ENCODE results near the gene CHMP1A. TPM values are rescaled to one million over a fixed set of nuclear protein-coding genes. Genes with fewer than 3 reads are reported as not detected.

CHMP1A gene
- total and polyA plus RNA-seq, 2 experiments from 2014 or later = 42.3 to 81.9 TPM

DNA sequence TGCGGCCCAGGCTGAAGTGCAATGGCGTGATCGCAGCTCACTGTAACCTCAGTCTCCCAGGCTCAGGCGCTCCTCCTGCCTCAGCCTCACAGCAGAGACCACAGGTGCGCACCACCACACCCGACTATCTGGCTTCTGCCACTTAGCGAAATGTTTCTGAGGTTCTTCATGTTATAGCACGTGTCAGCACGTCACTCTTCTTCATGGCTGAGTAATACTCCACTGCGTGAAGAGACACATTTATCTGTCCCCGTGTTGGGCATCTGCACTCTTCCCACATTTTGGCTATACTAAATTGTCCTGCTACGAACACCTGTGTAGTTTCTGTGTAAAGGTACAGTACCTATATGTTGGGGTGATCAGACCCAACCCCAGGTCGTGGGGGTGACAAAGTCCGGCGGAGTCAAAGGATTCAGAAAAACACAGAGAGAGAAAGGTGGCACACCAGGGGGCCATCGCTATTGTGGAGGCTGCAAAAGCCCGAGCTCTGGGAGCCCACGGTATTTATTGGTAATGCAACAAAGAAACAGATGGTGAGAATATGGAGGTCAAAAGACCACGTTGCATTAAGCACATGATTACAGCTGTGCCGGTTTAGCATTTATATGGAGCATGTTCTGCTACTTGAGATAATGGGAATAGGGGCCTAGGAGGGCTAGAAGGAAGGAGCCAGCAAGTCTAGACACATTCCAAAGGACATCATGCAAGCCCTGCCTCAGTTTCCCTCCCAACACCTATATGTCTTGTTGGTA is 44.9 kb downstream of the CHMP1A start:
- TF ChIP-seq ZNF331 (CRISPR knock-in tag; IDR thresholded peaks at IDR 0.05; ENCODE audit: low read depth) (no peak), NANOG (IDR thresholded peaks at IDR 0.05; ENCODE audit: borderline replicate concordance) (no peak), ZNF114 (CRISPR knock-in tag; IDR thresholded peaks at IDR 0.05) (no peak), POLR2AphosphoS5 (IDR thresholded peaks at IDR 0.05; ENCODE audit: low read depth) (no peak), STAT1 (IDR thresholded peaks at IDR 0.05; ENCODE audit: unreplicated experiment) (no peak), EZH2 (IDR thresholded peaks at IDR 0.05; ENCODE audit: low read depth, unreplicated experiment) (no peak), EZH2phosphoT487 (IDR thresholded peaks at IDR 0.05; ENCODE audit: unreplicated experiment) (no peak), CREB1 (CRISPR knock-in tag; IDR thresholded peaks at IDR 0.05; ENCODE audit: low read depth) (no peak), JUNB (IDR thresholded peaks at IDR 0.05; ENCODE audit: unreplicated experiment) (no peak)
- TF ChIP-seq, protein P1, sequence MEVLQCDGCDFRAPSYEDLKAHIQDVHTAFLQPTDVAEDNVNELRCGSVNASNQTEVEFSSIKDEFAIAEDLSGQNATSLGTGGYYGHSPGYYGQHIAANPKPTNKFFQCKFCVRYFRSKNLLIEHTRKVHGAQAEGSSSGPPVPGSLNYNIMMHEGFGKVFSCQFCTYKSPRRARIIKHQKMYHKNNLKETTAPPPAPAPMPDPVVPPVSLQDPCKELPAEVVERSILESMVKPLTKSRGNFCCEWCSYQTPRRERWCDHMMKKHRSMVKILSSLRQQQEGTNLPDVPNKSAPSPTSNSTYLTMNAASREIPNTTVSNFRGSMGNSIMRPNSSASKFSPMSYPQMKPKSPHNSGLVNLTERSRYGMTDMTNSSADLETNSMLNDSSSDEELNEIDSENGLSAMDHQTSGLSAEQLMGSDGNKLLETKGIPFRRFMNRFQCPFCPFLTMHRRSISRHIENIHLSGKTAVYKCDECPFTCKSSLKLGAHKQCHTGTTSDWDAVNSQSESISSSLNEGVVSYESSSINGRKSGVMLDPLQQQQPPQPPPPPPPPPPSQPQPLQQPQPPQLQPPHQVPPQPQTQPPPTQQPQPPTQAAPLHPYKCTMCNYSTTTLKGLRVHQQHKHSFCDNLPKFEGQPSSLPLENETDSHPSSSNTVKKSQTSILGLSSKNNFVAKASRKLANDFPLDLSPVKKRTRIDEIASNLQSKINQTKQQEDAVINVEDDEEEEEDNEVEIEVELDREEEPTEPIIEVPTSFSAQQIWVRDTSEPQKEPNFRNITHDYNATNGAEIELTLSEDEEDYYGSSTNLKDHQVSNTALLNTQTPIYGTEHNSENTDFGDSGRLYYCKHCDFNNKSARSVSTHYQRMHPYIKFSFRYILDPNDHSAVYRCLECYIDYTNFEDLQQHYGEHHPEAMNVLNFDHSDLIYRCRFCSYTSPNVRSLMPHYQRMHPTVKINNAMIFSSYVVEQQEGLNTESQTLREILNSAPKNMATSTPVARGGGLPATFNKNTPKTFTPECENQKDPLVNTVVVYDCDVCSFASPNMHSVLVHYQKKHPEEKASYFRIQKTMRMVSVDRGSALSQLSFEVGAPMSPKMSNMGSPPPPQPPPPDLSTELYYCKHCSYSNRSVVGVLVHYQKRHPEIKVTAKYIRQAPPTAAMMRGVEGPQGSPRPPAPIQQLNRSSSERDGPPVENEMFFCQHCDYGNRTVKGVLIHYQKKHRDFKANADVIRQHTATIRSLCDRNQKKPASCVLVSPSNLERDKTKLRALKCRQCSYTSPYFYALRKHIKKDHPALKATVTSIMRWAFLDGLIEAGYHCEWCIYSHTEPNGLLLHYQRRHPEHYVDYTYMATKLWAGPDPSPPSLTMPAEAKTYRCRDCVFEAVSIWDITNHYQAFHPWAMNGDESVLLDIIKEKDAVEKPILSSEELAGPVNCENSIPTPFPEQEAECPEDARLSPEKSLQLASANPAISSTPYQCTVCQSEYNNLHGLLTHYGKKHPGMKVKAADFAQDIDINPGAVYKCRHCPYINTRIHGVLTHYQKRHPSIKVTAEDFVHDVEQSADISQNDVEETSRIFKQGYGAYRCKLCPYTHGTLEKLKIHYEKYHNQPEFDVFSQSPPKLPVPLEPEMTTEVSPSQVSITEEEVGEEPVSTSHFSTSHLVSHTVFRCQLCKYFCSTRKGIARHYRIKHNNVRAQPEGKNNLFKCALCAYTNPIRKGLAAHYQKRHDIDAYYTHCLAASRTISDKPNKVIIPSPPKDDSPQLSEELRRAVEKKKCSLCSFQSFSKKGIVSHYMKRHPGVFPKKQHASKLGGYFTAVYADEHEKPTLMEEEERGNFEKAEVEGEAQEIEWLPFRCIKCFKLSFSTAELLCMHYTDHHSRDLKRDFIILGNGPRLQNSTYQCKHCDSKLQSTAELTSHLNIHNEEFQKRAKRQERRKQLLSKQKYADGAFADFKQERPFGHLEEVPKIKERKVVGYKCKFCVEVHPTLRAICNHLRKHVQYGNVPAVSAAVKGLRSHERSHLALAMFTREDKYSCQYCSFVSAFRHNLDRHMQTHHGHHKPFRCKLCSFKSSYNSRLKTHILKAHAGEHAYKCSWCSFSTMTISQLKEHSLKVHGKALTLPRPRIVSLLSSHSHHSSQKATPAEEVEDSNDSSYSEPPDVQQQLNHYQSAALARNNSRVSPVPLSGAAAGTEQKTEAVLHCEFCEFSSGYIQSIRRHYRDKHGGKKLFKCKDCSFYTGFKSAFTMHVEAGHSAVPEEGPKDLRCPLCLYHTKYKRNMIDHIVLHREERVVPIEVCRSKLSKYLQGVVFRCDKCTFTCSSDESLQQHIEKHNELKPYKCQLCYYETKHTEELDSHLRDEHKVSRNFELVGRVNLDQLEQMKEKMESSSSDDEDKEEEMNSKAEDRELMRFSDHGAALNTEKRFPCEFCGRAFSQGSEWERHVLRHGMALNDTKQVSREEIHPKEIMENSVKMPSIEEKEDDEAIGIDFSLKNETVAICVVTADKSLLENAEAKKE (CRISPR knock-in tag; IDR thresholded peaks at IDR 0.05) = no peak
- TF ChIP-seq, protein P2, sequence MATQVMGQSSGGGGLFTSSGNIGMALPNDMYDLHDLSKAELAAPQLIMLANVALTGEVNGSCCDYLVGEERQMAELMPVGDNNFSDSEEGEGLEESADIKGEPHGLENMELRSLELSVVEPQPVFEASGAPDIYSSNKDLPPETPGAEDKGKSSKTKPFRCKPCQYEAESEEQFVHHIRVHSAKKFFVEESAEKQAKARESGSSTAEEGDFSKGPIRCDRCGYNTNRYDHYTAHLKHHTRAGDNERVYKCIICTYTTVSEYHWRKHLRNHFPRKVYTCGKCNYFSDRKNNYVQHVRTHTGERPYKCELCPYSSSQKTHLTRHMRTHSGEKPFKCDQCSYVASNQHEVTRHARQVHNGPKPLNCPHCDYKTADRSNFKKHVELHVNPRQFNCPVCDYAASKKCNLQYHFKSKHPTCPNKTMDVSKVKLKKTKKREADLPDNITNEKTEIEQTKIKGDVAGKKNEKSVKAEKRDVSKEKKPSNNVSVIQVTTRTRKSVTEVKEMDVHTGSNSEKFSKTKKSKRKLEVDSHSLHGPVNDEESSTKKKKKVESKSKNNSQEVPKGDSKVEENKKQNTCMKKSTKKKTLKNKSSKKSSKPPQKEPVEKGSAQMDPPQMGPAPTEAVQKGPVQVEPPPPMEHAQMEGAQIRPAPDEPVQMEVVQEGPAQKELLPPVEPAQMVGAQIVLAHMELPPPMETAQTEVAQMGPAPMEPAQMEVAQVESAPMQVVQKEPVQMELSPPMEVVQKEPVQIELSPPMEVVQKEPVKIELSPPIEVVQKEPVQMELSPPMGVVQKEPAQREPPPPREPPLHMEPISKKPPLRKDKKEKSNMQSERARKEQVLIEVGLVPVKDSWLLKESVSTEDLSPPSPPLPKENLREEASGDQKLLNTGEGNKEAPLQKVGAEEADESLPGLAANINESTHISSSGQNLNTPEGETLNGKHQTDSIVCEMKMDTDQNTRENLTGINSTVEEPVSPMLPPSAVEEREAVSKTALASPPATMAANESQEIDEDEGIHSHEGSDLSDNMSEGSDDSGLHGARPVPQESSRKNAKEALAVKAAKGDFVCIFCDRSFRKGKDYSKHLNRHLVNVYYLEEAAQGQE (IDR thresholded peaks at IDR 0.05; ENCODE audit: unreplicated experiment) = no peak
- TF ChIP-seq, protein P3, sequence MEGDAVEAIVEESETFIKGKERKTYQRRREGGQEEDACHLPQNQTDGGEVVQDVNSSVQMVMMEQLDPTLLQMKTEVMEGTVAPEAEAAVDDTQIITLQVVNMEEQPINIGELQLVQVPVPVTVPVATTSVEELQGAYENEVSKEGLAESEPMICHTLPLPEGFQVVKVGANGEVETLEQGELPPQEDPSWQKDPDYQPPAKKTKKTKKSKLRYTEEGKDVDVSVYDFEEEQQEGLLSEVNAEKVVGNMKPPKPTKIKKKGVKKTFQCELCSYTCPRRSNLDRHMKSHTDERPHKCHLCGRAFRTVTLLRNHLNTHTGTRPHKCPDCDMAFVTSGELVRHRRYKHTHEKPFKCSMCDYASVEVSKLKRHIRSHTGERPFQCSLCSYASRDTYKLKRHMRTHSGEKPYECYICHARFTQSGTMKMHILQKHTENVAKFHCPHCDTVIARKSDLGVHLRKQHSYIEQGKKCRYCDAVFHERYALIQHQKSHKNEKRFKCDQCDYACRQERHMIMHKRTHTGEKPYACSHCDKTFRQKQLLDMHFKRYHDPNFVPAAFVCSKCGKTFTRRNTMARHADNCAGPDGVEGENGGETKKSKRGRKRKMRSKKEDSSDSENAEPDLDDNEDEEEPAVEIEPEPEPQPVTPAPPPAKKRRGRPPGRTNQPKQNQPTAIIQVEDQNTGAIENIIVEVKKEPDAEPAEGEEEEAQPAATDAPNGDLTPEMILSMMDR (conservative IDR thresholded peaks at IDR 0.05; ENCODE audit: low read depth in 2 of 2) = no peak
- TF ChIP-seq, protein P4, sequence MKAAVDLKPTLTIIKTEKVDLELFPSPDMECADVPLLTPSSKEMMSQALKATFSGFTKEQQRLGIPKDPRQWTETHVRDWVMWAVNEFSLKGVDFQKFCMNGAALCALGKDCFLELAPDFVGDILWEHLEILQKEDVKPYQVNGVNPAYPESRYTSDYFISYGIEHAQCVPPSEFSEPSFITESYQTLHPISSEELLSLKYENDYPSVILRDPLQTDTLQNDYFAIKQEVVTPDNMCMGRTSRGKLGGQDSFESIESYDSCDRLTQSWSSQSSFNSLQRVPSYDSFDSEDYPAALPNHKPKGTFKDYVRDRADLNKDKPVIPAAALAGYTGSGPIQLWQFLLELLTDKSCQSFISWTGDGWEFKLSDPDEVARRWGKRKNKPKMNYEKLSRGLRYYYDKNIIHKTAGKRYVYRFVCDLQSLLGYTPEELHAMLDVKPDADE (IDR thresholded peaks at IDR 0.05) = no peak
- ATAC-seq = no peak
- no peak overlapping the region; the same call in 2 of the 3 replicates for H3K4me3 Mint-ChIP-seq

More for the DNA sequence above, 44.9 kb downstream of the CHMP1A start:
- H2AFZ ChIP-seq = no peak overlapping the region
- Mint-ChIP-seq H3K36me3 (ENCODE audit: low read depth) (no peaks in the 10 kb centered on the region; the same call in 2 of the 3 replicates), H3K9me3 (peaks cover 3% of the 10 kb centered on the region; the same call in 2 of the 3 replicates), H3K27me3 (ENCODE audit: insufficient read depth, low read depth, poor library complexity) (peaks cover 9% of the 10 kb centered on the region), H3K4me1 (peaks cover 12% of the 10 kb centered on the region), H3K27ac (no peak overlapping the region)
- H3F3A ChIP-seq (replicated peaks; ENCODE audit: low read depth) = no peaks in the 10 kb centered on the region
- no peak overlapping the region for H3K4me3 ChIP-seq
- no peaks in the 10 kb centered on the region for H3K27me3 ChIP-seq (ENCODE audit: insufficient read depth)
- no peaks in the 10 kb centered on the region for H4K20me1 ChIP-seq (replicated peaks; ENCODE audit: insufficient read depth)
- H3K36me3 ChIP-seq (ENCODE audit: insufficient read depth) = no peaks in the 10 kb centered on the region
- no peaks in the 10 kb centered on the region for H3K79me2 ChIP-seq (replicated peaks; ENCODE audit: insufficient read depth)
- no peaks in the 10 kb centered on the region; the same call in 1 of the 2 replicates for H3K4me1 ChIP-seq (ENCODE audit: insufficient read depth)
- no peak overlapping the region for H3K27ac ChIP-seq (ENCODE audit: low read depth)
- no peak for DNase-seq (ENCODE audit: low spot score)
- no peaks in the 10 kb centered on the region for H3K9me2 ChIP-seq (ENCODE audit: insufficient read depth)
- H3K4me2 ChIP-seq = no peak overlapping the region

Measured in GM23338 (cell line).